GM12878 (cell line): ENCODE measurements around the gene STK16.

Experiments used
- RAD21 ChIP-seq: IDR thresholded peaks from 2 replicates; pipeline ENCODE4 v1.6.1; 2011; ENCODE audit warnings: mild to moderate bottlenecking, low read depth, low read length, moderate library complexity; ENCODE audit not compliant: insufficient read depth
- REST ChIP-seq: IDR thresholded peaks from 2 replicates; pipeline ENCODE4 v1.6.1; 2012; ENCODE audit warnings: mild to moderate bottlenecking, low read depth, low read length
- SRF ChIP-seq, 2 experiments: IDR thresholded peaks; 2 replicates each; pipeline ENCODE4 v1.6.1; 2011; ENCODE audit warnings: low read depth in 2 of 2, low read length in 2 of 2, mild to moderate bottlenecking in 1 of 2, moderate library complexity in 1 of 2
- TAF1 ChIP-seq: IDR thresholded peaks from 2 replicates; pipeline ENCODE4 v1.6.1; 2011; ENCODE audit warnings: mild to moderate bottlenecking, low read depth, low read length, borderline replicate concordance
- YY1 ChIP-seq: IDR thresholded peaks from 2 replicates; pipeline ENCODE4 v1.6.1; 2011; ENCODE audit warnings: low read depth, mild to moderate bottlenecking, low read length
- TF ChIP-seq, protein P1 (sequence below), 3 experiments: IDR thresholded peaks in 2 of 3; conservative IDR thresholded peaks in 1 of 3; 2 replicates each; pipeline ENCODE4 v1.5.1; 2011; ENCODE audit warnings: low read depth in 3 of 3, low read length in 3 of 3, mild to moderate bottlenecking in 3 of 3, control low read depth in 2 of 3, moderate library complexity in 2 of 3, inconsistent platforms in 1 of 3, mixed read lengths in 1 of 3; ENCODE audit not compliant: control insufficient read depth in 2 of 3, insufficient read depth in 1 of 3; ENCODE audit errors: extremely low read depth in 1 of 3

DNA sequence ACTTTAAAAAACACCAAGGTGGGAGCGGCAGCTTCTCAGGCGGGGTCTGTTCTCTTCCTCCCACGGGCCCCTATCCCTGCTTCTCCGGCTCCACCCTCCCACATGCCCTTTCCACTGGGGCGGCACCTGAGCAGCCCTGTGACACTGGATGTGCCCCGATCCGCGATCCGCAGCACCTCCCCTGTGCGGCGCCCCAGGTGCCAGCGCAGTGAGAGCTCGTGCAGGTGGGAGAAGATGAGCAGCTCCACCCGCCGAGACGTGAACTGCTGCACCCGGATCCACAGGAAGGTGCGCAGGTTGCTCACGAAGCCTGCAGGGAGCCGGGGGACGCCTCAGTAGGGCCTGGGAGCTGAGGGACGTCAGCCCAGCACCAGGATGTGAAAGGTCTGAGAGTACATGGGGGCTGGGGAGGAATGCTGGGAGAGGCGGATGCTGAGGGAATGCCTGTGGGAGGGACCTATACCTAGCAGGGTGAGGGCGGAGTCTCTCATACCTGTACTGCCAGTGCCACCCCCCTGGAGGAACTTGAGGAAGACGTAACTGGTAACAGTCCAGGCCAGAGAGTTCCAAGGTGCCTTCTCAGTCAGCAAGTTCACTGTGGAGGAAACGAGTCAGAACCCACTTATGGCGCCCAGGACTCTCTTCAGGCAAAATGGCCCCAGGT, 29.3 kb upstream of the STK16 start:
- no peak for TF ChIP-seq YY1
- TF ChIP-seq TAF1 = no peak
- TF ChIP-seq REST = no peak
- TF ChIP-seq RAD21 = no peak
- TF ChIP-seq, protein P1, sequence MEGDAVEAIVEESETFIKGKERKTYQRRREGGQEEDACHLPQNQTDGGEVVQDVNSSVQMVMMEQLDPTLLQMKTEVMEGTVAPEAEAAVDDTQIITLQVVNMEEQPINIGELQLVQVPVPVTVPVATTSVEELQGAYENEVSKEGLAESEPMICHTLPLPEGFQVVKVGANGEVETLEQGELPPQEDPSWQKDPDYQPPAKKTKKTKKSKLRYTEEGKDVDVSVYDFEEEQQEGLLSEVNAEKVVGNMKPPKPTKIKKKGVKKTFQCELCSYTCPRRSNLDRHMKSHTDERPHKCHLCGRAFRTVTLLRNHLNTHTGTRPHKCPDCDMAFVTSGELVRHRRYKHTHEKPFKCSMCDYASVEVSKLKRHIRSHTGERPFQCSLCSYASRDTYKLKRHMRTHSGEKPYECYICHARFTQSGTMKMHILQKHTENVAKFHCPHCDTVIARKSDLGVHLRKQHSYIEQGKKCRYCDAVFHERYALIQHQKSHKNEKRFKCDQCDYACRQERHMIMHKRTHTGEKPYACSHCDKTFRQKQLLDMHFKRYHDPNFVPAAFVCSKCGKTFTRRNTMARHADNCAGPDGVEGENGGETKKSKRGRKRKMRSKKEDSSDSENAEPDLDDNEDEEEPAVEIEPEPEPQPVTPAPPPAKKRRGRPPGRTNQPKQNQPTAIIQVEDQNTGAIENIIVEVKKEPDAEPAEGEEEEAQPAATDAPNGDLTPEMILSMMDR (IDR thresholded peaks at IDR 0.05 in 2 of 3, conservative IDR thresholded peaks at IDR 0.05 in 1 of 3; ENCODE audit: control insufficient read depth in 2 of 3, extremely low read depth in 1 of 3, insufficient read depth in 1 of 3, low read depth in 3 of 3, low read length in 3 of 3) = no peak
- TF ChIP-seq SRF (IDR thresholded peaks at IDR 0.05; ENCODE audit: low read depth in 2 of 2, low read length in 2 of 2) = no peak
